Measurements from ENCODE around the gene YWHAE. TPM values are rescaled to one million over a fixed set of nuclear protein-coding genes. Genes with fewer than 3 reads are reported as not detected.

The YWHAE gene
- total and polyA plus RNA-seq, 9 of the 15 experiments (the other 6 are each of a cell fraction or from before 2014, with no cell fraction given), result 184 to 727 (median 448) TPM

DNA sequence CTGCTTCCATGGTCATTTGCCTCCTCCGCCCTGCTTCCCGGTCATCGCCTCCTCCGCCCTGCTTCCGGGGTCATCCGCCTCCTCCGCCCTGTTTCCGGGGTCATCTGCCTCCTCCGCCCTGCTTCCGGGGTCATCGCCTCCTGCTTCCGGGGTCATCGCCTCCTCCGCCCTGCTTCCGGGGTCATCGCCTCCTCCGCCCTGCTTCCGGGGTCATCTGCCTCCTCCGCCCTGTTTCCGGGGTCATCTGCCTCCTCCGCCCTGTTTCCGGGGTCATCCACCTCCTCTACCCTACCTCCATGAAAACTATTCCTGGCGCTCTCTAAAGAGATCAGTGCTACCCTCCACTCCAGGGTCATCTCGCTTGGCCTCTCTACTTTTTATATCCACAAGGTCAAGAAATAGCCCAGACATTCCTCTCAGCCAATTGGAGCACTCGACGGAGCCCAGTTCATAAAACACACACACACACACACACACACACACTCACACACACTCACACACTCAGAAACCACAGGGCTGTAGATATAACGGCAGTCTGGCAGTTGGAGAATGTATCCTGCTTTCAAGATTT lies 75.7 kb downstream of the YWHAE start (continued):
- TF ChIP-seq, protein P1, sequence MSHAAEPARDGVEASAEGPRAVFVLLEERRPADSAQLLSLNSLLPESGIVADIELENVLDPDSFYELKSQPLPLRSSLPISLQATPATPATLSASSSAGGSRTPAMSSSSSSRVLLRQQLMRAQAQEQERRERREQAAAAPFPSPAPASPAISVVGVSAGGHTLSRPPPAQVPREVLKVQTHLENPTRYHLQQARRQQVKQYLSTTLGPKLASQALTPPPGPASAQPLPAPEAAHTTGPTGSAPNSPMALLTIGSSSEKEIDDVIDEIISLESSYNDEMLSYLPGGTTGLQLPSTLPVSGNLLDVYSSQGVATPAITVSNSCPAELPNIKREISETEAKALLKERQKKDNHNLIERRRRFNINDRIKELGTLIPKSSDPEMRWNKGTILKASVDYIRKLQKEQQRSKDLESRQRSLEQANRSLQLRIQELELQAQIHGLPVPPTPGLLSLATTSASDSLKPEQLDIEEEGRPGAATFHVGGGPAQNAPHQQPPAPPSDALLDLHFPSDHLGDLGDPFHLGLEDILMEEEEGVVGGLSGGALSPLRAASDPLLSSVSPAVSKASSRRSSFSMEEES (CRISPR knock-in tag; IDR thresholded peaks at IDR 0.05), result no peak
- TF ChIP-seq SMARCC2 (IDR thresholded peaks at IDR 0.05; ENCODE audit: low read depth) (no peak), ZFP30 (CRISPR knock-in tag; IDR thresholded peaks at IDR 0.05; ENCODE audit: borderline replicate concordance) (no peak), SRSF1 (IDR thresholded peaks at IDR 0.05; ENCODE audit: low read depth, low read length) (no peak), NELFE (IDR thresholded peaks at IDR 0.05; ENCODE audit: insufficient read depth, insufficient read length) (no peak), EGR1 (conservative IDR thresholded peaks at IDR 0.05) (peak; percentile 94), MTA3 (IDR thresholded peaks at IDR 0.05; ENCODE audit: borderline replicate concordance) (no peak), HCFC1 (IDR thresholded peaks at IDR 0.05; ENCODE audit: low read depth, low read length) (peak; percentile 58), HMG20A (CRISPR knock-in tag; conservative IDR thresholded peaks at IDR 0.05) (no peak), TSC22D4 (tag; IDR thresholded peaks at IDR 0.05) (no peak)
- TF ChIP-seq, protein P2, sequence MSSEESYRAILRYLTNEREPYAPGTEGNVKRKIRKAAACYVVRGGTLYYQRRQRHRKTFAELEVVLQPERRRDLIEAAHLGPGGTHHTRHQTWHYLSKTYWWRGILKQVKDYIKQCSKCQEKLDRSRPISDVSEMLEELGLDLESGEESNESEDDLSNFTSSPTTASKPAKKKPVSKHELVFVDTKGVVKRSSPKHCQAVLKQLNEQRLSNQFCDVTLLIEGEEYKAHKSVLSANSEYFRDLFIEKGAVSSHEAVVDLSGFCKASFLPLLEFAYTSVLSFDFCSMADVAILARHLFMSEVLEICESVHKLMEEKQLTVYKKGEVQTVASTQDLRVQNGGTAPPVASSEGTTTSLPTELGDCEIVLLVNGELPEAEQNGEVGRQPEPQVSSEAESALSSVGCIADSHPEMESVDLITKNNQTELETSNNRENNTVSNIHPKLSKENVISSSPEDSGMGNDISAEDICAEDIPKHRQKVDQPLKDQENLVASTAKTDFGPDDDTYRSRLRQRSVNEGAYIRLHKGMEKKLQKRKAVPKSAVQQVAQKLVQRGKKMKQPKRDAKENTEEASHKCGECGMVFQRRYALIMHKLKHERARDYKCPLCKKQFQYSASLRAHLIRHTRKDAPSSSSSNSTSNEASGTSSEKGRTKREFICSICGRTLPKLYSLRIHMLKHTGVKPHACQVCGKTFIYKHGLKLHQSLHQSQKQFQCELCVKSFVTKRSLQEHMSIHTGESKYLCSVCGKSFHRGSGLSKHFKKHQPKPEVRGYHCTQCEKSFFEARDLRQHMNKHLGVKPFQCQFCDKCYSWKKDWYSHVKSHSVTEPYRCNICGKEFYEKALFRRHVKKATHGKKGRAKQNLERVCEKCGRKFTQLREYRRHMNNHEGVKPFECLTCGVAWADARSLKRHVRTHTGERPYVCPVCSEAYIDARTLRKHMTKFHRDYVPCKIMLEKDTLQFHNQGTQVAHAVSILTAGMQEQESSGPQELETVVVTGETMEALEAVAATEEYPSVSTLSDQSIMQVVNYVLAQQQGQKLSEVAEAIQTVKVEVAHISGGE (CRISPR knock-in tag; IDR thresholded peaks at IDR 0.05), result peak in 1 of 3 experiments; percentile 70; a peak in 2 of 6 replicates
- TF ChIP-seq, protein P3, sequence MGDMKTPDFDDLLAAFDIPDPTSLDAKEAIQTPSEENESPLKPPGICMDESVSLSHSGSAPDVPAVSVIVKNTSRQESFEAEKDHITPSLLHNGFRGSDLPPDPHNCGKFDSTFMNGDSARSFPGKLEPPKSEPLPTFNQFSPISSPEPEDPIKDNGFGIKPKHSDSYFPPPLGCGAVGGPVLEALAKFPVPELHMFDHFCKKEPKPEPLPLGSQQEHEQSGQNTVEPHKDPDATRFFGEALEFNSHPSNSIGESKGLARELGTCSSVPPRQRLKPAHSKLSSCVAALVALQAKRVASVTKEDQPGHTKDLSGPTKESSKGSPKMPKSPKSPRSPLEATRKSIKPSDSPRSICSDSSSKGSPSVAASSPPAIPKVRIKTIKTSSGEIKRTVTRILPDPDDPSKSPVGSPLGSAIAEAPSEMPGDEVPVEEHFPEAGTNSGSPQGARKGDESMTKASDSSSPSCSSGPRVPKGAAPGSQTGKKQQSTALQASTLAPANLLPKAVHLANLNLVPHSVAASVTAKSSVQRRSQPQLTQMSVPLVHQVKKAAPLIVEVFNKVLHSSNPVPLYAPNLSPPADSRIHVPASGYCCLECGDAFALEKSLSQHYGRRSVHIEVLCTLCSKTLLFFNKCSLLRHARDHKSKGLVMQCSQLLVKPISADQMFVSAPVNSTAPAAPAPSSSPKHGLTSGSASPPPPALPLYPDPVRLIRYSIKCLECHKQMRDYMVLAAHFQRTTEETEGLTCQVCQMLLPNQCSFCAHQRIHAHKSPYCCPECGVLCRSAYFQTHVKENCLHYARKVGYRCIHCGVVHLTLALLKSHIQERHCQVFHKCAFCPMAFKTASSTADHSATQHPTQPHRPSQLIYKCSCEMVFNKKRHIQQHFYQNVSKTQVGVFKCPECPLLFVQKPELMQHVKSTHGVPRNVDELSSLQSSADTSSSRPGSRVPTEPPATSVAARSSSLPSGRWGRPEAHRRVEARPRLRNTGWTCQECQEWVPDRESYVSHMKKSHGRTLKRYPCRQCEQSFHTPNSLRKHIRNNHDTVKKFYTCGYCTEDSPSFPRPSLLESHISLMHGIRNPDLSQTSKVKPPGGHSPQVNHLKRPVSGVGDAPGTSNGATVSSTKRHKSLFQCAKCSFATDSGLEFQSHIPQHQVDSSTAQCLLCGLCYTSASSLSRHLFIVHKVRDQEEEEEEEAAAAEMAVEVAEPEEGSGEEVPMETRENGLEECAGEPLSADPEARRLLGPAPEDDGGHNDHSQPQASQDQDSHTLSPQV (IDR thresholded peaks at IDR 0.05), result no peak
- TF ChIP-seq, protein P4, sequence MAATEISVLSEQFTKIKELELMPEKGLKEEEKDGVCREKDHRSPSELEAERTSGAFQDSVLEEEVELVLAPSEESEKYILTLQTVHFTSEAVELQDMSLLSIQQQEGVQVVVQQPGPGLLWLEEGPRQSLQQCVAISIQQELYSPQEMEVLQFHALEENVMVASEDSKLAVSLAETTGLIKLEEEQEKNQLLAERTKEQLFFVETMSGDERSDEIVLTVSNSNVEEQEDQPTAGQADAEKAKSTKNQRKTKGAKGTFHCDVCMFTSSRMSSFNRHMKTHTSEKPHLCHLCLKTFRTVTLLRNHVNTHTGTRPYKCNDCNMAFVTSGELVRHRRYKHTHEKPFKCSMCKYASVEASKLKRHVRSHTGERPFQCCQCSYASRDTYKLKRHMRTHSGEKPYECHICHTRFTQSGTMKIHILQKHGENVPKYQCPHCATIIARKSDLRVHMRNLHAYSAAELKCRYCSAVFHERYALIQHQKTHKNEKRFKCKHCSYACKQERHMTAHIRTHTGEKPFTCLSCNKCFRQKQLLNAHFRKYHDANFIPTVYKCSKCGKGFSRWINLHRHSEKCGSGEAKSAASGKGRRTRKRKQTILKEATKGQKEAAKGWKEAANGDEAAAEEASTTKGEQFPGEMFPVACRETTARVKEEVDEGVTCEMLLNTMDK (IDR thresholded peaks at IDR 0.05; ENCODE audit: borderline replicate concordance, insufficient read depth, low read depth, low read length, poor library complexity, severe bottlenecking), result no peak
- TF ChIP-seq, protein P5, sequence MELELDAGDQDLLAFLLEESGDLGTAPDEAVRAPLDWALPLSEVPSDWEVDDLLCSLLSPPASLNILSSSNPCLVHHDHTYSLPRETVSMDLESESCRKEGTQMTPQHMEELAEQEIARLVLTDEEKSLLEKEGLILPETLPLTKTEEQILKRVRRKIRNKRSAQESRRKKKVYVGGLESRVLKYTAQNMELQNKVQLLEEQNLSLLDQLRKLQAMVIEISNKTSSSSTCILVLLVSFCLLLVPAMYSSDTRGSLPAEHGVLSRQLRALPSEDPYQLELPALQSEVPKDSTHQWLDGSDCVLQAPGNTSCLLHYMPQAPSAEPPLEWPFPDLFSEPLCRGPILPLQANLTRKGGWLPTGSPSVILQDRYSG (tag; conservative IDR thresholded peaks at IDR 0.05; ENCODE audit: low read depth), result no peak

All from K562 (cell line).